Neuronal stem cell (in vitro differentiated cells): ENCODE data around the gene RPL19.

Source experiments
- DNase-seq: peaks from one replicate; pipeline ENCODE4 v3.0.0-alpha.2; 2013; ENCODE audit warnings: low spot score
- H2AFZ ChIP-seq: one replicate; pipeline ENCODE4 v1.6.1; 2013; ENCODE audit warnings: mild to moderate bottlenecking, low read length, inconsistent platforms
- H2AK5ac ChIP-seq: 2 replicates; pipeline ENCODE4 v1.6.1; 2013; ENCODE audit warnings: low read depth, mild to moderate bottlenecking, inconsistent platforms, low read length, moderate library complexity, mixed read lengths
- H2BK120ac ChIP-seq: 2 replicates; pipeline ENCODE4 v1.6.1; 2013; ENCODE audit warnings: low read depth, mild to moderate bottlenecking, inconsistent platforms, low read length, moderate library complexity, mixed read lengths
- H2BK12ac ChIP-seq: one replicate; pipeline ENCODE4 v1.6.1; 2013; ENCODE audit warnings: low read length, inconsistent platforms
- H2BK15ac ChIP-seq: 2 replicates; pipeline ENCODE4 v1.6.1; 2013; ENCODE audit warnings: mild to moderate bottlenecking, low read length, inconsistent platforms, mixed read lengths
- H2BK5ac ChIP-seq: one replicate; pipeline ENCODE4 v1.6.1; 2013; ENCODE audit warnings: inconsistent platforms, mild to moderate bottlenecking, low read length, moderate library complexity
- H3K14ac ChIP-seq: one replicate; pipeline ENCODE4 v1.6.1; 2013; ENCODE audit warnings: low read length, inconsistent platforms
- H3K18ac ChIP-seq: 2 replicates; pipeline ENCODE4 v1.6.1; 2013; ENCODE audit warnings: low read length, inconsistent platforms
- H3K23ac ChIP-seq: 2 replicates; pipeline ENCODE4 v1.6.1; 2013; ENCODE audit warnings: low read depth, mild to moderate bottlenecking, mixed read lengths, low read length, inconsistent platforms; ENCODE audit not compliant: poor library complexity
- H3K27ac ChIP-seq: replicated peaks from 3 replicates; pipeline ENCODE4 v1.5.1; 2013; ENCODE audit warnings: low read length, inconsistent platforms
- H3K27me3 ChIP-seq, 3 experiments: 2 replicates each; pipeline ENCODE4 v1.6.1; 2013; ENCODE audit warnings: low read length in 3 of 3, mild to moderate bottlenecking in 2 of 3, inconsistent platforms in 1 of 3, low read depth in 1 of 3, mixed read lengths in 1 of 3, moderate library complexity in 1 of 3; ENCODE audit not compliant: control insufficient read depth in 3 of 3, insufficient read depth in 3 of 3
- H3K36me3 ChIP-seq, 2 donors: replicated peaks in 1 of 2; 2 replicates each; pipeline ENCODE4 v1.6.1; 2013; ENCODE audit warnings: low read length in 2 of 2; ENCODE audit not compliant: control insufficient read depth in 2 of 2, insufficient read depth in 2 of 2
- H3K4ac ChIP-seq: 2 replicates; pipeline ENCODE4 v1.6.1; 2013; ENCODE audit warnings: inconsistent platforms, mild to moderate bottlenecking, low read length, moderate library complexity
- H3K4me1 ChIP-seq, 2 donors: 1 replicate in 1 of 2; 2 replicates in 1 of 2; pipeline ENCODE4 v1.6.1; 2013; ENCODE audit warnings: low read length in 2 of 2, low read depth in 1 of 2; ENCODE audit not compliant: control insufficient read depth in 2 of 2, insufficient read depth in 1 of 2
- H3K4me2 ChIP-seq: one replicate; pipeline ENCODE4 v1.6.1; 2013; ENCODE audit warnings: mild to moderate bottlenecking, low read length, inconsistent platforms; ENCODE audit not compliant: insufficient read depth, poor library complexity, severe bottlenecking
- H3K4me3 ChIP-seq, 2 donors: 2 replicates each; pipeline ENCODE4 v1.5.1; 2013; ENCODE audit warnings: low read length in 2 of 2, mild to moderate bottlenecking in 2 of 2, inconsistent platforms in 1 of 2, moderate library complexity in 1 of 2
- H3K79me1 ChIP-seq: one replicate; pipeline ENCODE4 v1.6.1; 2013; ENCODE audit warnings: low read depth, mild to moderate bottlenecking, inconsistent platforms, low read length, moderate library complexity
- H3K9ac ChIP-seq: one replicate; pipeline ENCODE4 v1.6.1; 2013; ENCODE audit warnings: mild to moderate bottlenecking, low read depth, low read length, inconsistent platforms; ENCODE audit not compliant: poor library complexity
- H3K9me3 ChIP-seq, 2 donors: replicated peaks in 1 of 2; 2 replicates each; pipeline versions ENCODE3 to v1.6.1; 2013; ENCODE audit warnings: low read length in 2 of 2, mild to moderate bottlenecking in 2 of 2, inconsistent platforms in 1 of 2, low read depth in 1 of 2, mixed read lengths in 1 of 2, moderate library complexity in 1 of 2; ENCODE audit not compliant: control insufficient read depth in 2 of 2, insufficient read depth in 1 of 2
- H4K8ac ChIP-seq: one replicate; pipeline ENCODE4 v1.6.1; 2013; ENCODE audit warnings: low read depth, mild to moderate bottlenecking, inconsistent platforms, low read length, moderate library complexity
- H4K91ac ChIP-seq: one replicate; pipeline ENCODE4 v1.6.1; 2013; ENCODE audit warnings: low read length, low read depth, mild to moderate bottlenecking, inconsistent platforms; ENCODE audit not compliant: poor library complexity
- WGBS, 2 donors: extraction: QIAGEN DNeasy Blood & Tissue Kit; methylation state at CpG; one replicate each; pipeline ENCODE4 v1.1.7; 2013; ENCODE audit warnings: missing lambda C conversion rate in 2 of 2, mixed read lengths in 1 of 2; ENCODE audit not compliant: insufficient read length in 2 of 2, insufficient replicate concordance in 1 of 2; ENCODE audit errors: extremely low coverage in 2 of 2; 5-methylcytosine and 5-hydroxymethylcytosine counted together

The RPL19 gene

DNA sequence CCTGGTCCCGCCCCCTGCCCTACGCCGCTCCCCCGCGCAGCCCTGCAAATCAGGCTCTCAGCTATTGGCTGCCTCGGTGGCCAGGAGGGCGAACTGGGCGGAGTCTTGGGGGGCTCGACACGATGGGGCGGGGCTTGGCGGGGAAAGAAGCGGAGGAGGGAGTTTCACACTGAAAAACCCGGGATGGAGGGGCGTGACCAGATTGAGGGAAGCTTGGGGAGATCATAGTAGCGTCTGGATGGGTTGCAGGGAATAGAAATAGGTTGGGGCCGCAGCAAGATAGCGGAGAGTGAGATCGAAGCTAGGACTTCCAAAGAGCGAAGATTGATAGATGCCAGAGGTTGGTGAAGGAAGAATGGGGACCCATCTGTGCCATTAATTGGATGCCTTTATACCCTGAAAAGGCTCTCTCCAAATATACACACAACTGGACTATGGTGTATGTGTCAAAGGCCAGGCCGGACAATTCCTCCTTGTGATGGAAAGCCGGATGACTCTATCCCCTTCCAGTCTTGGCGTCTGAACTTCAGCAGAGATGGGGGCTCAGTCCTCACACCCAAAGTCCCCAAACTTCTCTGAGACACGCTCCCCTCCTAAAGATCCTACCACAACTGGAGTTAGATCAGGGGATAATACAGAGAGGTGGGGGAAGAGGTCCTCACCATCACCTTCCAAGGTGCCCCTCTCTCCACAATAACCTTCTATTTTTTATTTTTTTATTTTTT is 26.0 kb downstream of the RPL19 start:
- no peaks in the 10 kb centered on the region for H3K79me1 ChIP-seq
- peaks cover 0 to 1% of the 10 kb centered on the region in 2 donors for H3K9me3 ChIP-seq
- H3K27me3 ChIP-seq = peaks cover 16 to 61% (median 41%) of the 10 kb centered on the region in 3 experiments
- H3K9ac ChIP-seq = no peak overlapping the region
- peak overlapping the region; percentile 92 for H2AFZ ChIP-seq
- H2BK15ac ChIP-seq = no peak overlapping the region
- H3K4me3 ChIP-seq = peak overlapping the region in 1 of 2 donors; percentile 40
- WGBS, 2 donors = no CpG with 5 or more reads among the region's 24 CpGs
- no peak overlapping the region for H2BK5ac ChIP-seq
- DNase-seq = peak; percentile 91
- H3K4me1 ChIP-seq = peaks cover 12 to 20% of the 10 kb centered on the region in 2 donors
- H2AK5ac ChIP-seq = no peak overlapping the region
- no peak overlapping the region for H3K4ac ChIP-seq
- H4K8ac ChIP-seq = no peak overlapping the region
- H3K18ac ChIP-seq = no peak overlapping the region
- no peaks in the 10 kb centered on the region for H3K36me3 ChIP-seq
- H4K91ac ChIP-seq = no peak overlapping the region
- H3K14ac ChIP-seq = no peak overlapping the region
- H3K4me2 ChIP-seq = peak overlapping the region; percentile 52
- H2BK120ac ChIP-seq = no peak overlapping the region
- no peak overlapping the region for H3K23ac ChIP-seq
- no peak overlapping the region for H2BK12ac ChIP-seq
- H3K27ac ChIP-seq = no peak overlapping the region

DNA sequence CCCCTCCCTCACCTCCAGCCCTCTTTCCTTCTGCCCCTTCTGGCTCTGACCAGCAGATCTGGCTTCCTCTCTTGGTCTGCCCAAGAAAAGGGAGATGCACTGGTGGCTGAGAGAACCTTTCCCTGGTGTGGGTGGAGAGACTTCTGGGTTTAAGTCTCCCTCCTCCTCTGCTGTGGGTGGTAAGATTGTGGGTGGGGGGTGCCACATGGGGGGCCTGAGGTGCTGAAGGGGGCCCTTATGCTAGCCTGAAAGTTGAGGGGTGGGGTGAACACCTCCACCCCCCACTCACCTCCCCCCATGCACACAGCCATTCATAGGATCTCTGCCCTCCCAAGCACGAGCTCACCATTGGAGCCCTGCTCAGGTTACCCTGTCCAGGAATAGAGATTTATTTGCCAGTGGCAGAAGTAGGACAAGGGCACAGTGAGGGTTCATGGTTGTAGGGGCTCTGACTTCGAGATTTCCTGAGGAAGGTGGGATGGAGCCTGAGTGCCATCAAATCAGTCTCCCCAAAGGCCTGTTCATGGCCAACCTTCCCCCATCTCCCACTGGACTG is 27.4 kb downstream of the RPL19 start:
- H3K14ac ChIP-seq = no peak overlapping the region
- no peak overlapping the region for H3K23ac ChIP-seq
- H3K79me1 ChIP-seq = no peaks in the 10 kb centered on the region
- no peak overlapping the region for H3K4ac ChIP-seq
- H3K4me3 ChIP-seq = no peak overlapping the region
- H3K27me3 ChIP-seq = peaks cover 16 to 51% (median 36%) of the 10 kb centered on the region in 3 experiments
- H3K4me1 ChIP-seq = peaks cover 23 to 32% of the 10 kb centered on the region in 2 donors
- DNase-seq = no peak
- H3K9me3 ChIP-seq = peaks cover 0 to 1% of the 10 kb centered on the region in 2 donors
- peak overlapping the region; percentile 77 for H2BK15ac ChIP-seq
- peak overlapping the region; percentile 26 for H2BK5ac ChIP-seq
- no peak overlapping the region for H4K8ac ChIP-seq
- H3K18ac ChIP-seq = peak overlapping the region; percentile 23
- no peak overlapping the region for H2BK12ac ChIP-seq
- H3K9ac ChIP-seq = no peak overlapping the region
- H2AFZ ChIP-seq = no peak overlapping the region
- peak overlapping the region; percentile 4 for H2BK120ac ChIP-seq
- no peak overlapping the region for H3K4me2 ChIP-seq
- no CpG with 5 or more reads among the region's 2 CpGs for WGBS, 2 donors
- H4K91ac ChIP-seq = no peak overlapping the region
- H2AK5ac ChIP-seq = peak overlapping the region; percentile 73
- H3K36me3 ChIP-seq = no peaks in the 10 kb centered on the region
- no peak overlapping the region for H3K27ac ChIP-seq

DNA sequence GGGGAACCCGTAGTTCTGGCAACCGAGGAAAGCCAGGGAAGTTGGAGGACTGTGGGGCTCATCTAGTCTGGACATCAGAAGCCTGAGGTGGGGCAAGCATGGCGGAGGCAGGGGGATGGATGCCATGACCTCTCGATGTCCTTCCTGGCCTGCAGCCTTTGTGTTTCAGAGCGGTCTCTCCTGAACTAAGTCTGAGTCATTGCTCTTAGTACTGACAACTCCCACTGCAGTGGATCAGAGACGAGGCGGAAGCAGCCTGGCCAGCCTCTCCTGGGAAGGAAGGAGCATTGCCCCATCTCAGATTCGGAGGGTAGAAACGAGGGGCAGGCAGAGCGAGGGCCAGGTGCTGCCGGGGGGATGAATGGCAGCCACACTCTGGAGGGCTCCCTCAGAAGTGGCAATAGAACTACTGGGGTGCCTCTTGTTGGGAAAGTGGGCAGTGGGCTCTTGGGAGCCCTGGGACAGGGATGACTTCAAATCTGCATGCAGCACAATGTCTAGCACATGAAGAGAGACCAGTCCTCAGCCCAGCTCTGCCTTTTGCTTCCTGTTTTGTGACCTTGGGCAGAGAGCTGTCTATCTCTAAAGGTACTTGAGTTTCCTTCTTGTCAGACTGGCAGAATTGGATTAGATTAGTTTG is 29.3 kb downstream of the RPL19 start:
- Histone ChIP-seq H4K8ac (no peak overlapping the region), H2AFZ (peak overlapping the region; percentile 55), H4K91ac (peak overlapping the region; percentile 38), H3K27me3 (peaks cover 12 to 31% (median 17%) of the 10 kb centered on the region in 3 experiments), H3K4ac (no peak overlapping the region), H2BK5ac (no peak overlapping the region), H3K27ac (peak overlapping the region; percentile 6), H2BK12ac (no peak overlapping the region), H3K9me3 (no peaks in the 10 kb centered on the region), H3K79me1 (no peaks in the 10 kb centered on the region), H2BK120ac (no peak overlapping the region), H3K9ac (no peak overlapping the region), H3K36me3 (no peaks in the 10 kb centered on the region), H2BK15ac (no peak overlapping the region), H3K4me2 (no peak overlapping the region), H3K23ac (no peak overlapping the region), H3K14ac (no peak overlapping the region), H3K18ac (peak overlapping the region; percentile 69), H2AK5ac (peak overlapping the region; percentile 96), H3K4me3 (no peak overlapping the region), H3K4me1 (peaks cover 21 to 32% of the 10 kb centered on the region in 2 donors)
- WGBS, 2 donors = no CpG with 5 or more reads among the region's 11 CpGs
- no peak for DNase-seq

DNA sequence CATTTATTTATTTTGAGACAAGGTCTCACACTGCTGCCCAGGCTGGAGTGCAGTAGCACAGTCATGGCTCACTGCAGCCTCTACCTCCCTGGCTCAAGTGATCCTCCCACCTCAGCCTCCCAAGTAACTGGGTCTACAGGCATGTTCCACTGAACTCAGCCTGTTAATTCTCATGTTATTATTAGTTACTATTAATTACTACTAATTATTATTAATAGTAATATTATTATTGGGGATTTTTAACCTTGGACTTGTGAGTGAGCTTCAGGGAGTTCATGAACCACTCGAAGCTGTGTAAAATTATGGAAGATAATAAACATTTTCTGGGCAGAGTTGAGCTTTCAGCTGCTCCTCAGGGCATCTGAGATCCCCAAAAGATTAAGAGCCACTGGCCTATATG is 30.3 kb downstream of the RPL19 start:
- Histone ChIP-seq H3K9ac (no peak overlapping the region), H3K9me3 (no peaks in the 10 kb centered on the region), H2BK15ac (no peak overlapping the region), H2AK5ac (no peak overlapping the region), H3K27me3 (peaks cover 2 to 22% (median 7%) of the 10 kb centered on the region in 3 experiments), H2BK5ac (peak overlapping the region; percentile 45), H3K4ac (no peak overlapping the region), H3K27ac (no peak overlapping the region), H2BK120ac (no peak overlapping the region), H3K14ac (no peak overlapping the region), H3K36me3 (no peaks in the 10 kb centered on the region), H4K91ac (no peak overlapping the region), H3K18ac (no peak overlapping the region), H2BK12ac (no peak overlapping the region), H3K4me3 (no peak overlapping the region), H3K4me2 (no peak overlapping the region), H4K8ac (no peak overlapping the region), H3K23ac (no peak overlapping the region), H3K4me1 (peaks cover 21 to 28% of the 10 kb centered on the region in 2 donors), H3K79me1 (no peaks in the 10 kb centered on the region), H2AFZ (no peak overlapping the region)
- no peak for DNase-seq
- WGBS, 2 donors = no CpG with 5 or more reads among the region's 1 CpG
